Measurements from ENCODE around the gene UBE2F. TPM values are rescaled to one million over a fixed set of nuclear protein-coding genes. Genes with fewer than 3 reads are reported as not detected.

Gene UBE2F
- total RNA-seq, 2 donors from 2014 or later = 58.3 to 59.2 TPM

DNA sequence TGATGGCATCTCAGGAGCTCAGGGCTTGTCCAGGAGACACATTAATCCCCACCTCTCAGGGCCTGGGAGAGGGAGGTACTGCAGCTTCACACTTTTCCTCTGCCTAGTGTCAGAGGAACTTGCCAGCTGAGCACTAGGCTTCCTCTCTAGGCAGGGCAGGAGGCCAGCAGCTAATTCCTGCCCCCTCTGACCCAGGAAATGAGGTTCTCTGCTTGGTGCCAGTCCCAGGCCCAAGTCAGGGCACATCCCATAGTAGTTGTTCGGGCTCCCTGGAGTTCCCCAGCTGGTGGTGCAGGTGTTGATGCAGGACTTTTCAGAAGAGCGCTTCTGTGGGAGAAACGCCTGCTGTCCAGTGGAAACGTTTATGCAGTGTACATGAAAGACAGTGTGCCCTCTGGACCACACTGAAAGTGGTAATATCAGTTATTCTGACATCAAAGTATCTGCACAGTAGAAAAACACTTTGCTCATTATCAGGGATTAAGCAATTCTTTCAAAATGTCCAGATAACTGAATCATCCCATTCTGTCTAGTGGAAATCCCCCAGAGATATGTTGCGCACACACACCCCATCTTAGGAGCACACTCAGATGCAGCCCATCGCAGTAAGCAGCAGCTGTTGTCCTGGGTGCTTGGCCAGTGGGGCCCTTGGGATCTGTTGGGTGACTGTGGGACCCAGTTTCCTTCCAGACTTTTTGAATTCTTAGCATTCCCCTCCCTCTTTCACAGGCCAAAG is 76.2 kb downstream of the UBE2F start:
- peaks cover 3% of the 10 kb centered on the region for H3K9me3 Mint-ChIP-seq
- Histone ChIP-seq H3K36me3 (ENCODE audit: control insufficient read depth, insufficient read depth, low read length) (peaks cover 37% of the 10 kb centered on the region), H3K4me3 (ENCODE audit: low read length) (no peak overlapping the region), H3K9ac (ENCODE audit: extremely low read depth, low read length, poor library complexity, severe bottlenecking) (no peak overlapping the region), H3K9me3 (ENCODE audit: control insufficient read depth, low read length) (peaks cover 6% of the 10 kb centered on the region), H3K4me1 (ENCODE audit: control insufficient read depth, insufficient read depth, low read length) (no peaks in the 10 kb centered on the region), H3K27me3 (ENCODE audit: control insufficient read depth, insufficient read depth, low read length, poor library complexity, severe bottlenecking) (no peaks in the 10 kb centered on the region), H3K27ac (ENCODE audit: low read depth, low read length) (no peak overlapping the region)
- TF ChIP-seq, protein P1, sequence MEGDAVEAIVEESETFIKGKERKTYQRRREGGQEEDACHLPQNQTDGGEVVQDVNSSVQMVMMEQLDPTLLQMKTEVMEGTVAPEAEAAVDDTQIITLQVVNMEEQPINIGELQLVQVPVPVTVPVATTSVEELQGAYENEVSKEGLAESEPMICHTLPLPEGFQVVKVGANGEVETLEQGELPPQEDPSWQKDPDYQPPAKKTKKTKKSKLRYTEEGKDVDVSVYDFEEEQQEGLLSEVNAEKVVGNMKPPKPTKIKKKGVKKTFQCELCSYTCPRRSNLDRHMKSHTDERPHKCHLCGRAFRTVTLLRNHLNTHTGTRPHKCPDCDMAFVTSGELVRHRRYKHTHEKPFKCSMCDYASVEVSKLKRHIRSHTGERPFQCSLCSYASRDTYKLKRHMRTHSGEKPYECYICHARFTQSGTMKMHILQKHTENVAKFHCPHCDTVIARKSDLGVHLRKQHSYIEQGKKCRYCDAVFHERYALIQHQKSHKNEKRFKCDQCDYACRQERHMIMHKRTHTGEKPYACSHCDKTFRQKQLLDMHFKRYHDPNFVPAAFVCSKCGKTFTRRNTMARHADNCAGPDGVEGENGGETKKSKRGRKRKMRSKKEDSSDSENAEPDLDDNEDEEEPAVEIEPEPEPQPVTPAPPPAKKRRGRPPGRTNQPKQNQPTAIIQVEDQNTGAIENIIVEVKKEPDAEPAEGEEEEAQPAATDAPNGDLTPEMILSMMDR (conservative IDR thresholded peaks at IDR 0.05) = no peak
- H3K4me1 Mint-ChIP-seq = no peaks in the 10 kb centered on the region
- 94 to 96% methylated on average over 5 to 6 of the region's 6 CpGs for WGBS, 2 experiments (ENCODE audit: insufficient coverage in 1 of 2, insufficient read length in 1 of 2)
- no peak for DNase-seq
- H3K4me3 Mint-ChIP-seq = no peak overlapping the region
- H3K36me3 Mint-ChIP-seq (ENCODE audit: low read depth) = peaks cover 37% of the 10 kb centered on the region
- no peaks in the 10 kb centered on the region for H3K27me3 Mint-ChIP-seq (ENCODE audit: insufficient read depth)
- no peak overlapping the region for H3K27ac Mint-ChIP-seq

DNA sequence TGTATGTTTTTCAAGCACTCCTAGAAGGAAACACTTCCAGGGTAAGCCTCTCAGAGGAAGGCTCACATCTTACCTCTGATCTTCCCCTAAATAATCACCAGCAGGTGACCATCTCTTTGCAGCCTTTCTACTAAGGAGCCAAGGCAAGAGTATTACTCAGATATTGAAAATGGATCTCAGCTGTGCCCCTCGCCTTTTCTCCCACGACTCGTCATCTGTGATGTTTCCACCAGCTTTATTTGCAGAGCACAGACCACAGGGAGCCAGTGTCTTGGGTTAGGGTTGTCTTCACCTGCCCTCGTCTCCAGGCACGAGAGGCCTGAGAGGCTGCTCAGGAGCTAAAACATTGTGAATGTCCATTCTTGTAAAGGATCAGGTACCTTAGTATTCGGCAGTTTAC is 77.0 kb downstream of the UBE2F start:
- peaks cover 8% of the 10 kb centered on the region for H3K9me3 Mint-ChIP-seq
- DNase-seq = no peak
- H3K27me3 Mint-ChIP-seq (ENCODE audit: insufficient read depth) = no peaks in the 10 kb centered on the region
- no peak overlapping the region for H3K27ac Mint-ChIP-seq
- peaks cover 32% of the 10 kb centered on the region for H3K36me3 Mint-ChIP-seq (ENCODE audit: low read depth)
- Histone ChIP-seq H3K4me1 (ENCODE audit: control insufficient read depth, insufficient read depth, low read length) (no peaks in the 10 kb centered on the region), H3K36me3 (ENCODE audit: control insufficient read depth, insufficient read depth, low read length) (peaks cover 31% of the 10 kb centered on the region), H3K27ac (ENCODE audit: low read depth, low read length) (no peak overlapping the region), H3K9me3 (ENCODE audit: control insufficient read depth, low read length) (peaks cover 12% of the 10 kb centered on the region), H3K27me3 (ENCODE audit: control insufficient read depth, insufficient read depth, low read length, poor library complexity, severe bottlenecking) (no peaks in the 10 kb centered on the region), H3K9ac (ENCODE audit: extremely low read depth, low read length, poor library complexity, severe bottlenecking) (no peak overlapping the region), H3K4me3 (ENCODE audit: low read length) (no peak overlapping the region)
- 90 to 95% methylated on average over 6 of the region's 6 CpGs for WGBS, 2 experiments (ENCODE audit: insufficient coverage in 1 of 2, insufficient read length in 1 of 2)
- H3K4me3 Mint-ChIP-seq = no peak overlapping the region
- TF ChIP-seq, protein P1 (conservative IDR thresholded peaks at IDR 0.05) = no peak
- no peaks in the 10 kb centered on the region for H3K4me1 Mint-ChIP-seq

DNA sequence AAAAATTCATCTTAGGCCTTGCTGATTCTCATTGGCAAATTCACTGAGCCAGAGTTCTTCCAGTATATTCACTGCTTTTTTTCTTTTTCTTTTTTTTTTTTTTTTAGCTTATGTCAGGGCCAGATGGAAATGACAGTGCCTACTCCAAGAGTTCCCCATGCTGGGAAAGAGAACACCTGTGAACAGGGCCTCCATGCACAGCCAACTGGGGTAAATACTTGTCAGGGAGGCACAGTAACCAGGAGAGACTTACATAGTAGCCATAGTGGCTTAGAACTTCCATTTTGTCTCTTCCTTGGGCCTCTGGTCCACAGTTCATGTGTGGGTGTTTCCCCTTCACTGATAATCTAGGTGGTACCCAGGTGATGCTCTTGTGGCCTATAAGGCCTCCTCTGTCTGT is 78.8 kb downstream of the UBE2F start:
- H3K4me3 Mint-ChIP-seq = no peak overlapping the region
- TF ChIP-seq, protein P1 (conservative IDR thresholded peaks at IDR 0.05) = no peak
- Histone ChIP-seq H3K27ac (ENCODE audit: low read depth, low read length) (no peak overlapping the region), H3K9me3 (ENCODE audit: control insufficient read depth, low read length) (peaks cover 12% of the 10 kb centered on the region), H3K4me1 (ENCODE audit: control insufficient read depth, insufficient read depth, low read length) (no peaks in the 10 kb centered on the region), H3K36me3 (ENCODE audit: control insufficient read depth, insufficient read depth, low read length) (peaks cover 26% of the 10 kb centered on the region), H3K9ac (ENCODE audit: extremely low read depth, low read length, poor library complexity, severe bottlenecking) (no peak overlapping the region), H3K4me3 (ENCODE audit: low read length) (no peak overlapping the region), H3K27me3 (ENCODE audit: control insufficient read depth, insufficient read depth, low read length, poor library complexity, severe bottlenecking) (no peaks in the 10 kb centered on the region)
- H3K27ac Mint-ChIP-seq = no peak overlapping the region
- no peaks in the 10 kb centered on the region for H3K4me1 Mint-ChIP-seq
- peaks cover 28% of the 10 kb centered on the region for H3K36me3 Mint-ChIP-seq (ENCODE audit: low read depth)
- no peak for DNase-seq
- no peaks in the 10 kb centered on the region for H3K27me3 Mint-ChIP-seq (ENCODE audit: insufficient read depth)
- peaks cover 11% of the 10 kb centered on the region for H3K9me3 Mint-ChIP-seq
